Measurements from ENCODE around the gene ZNF554. TPM values are rescaled to one million over a fixed set of nuclear protein-coding genes. Genes with fewer than 3 reads are reported as not detected.

The ZNF554 gene
- total RNA-seq, 2 experiments from 2014 or later = 3.5 to 3.6 TPM

- CTCF ChIA-PET = interaction anchor here (1.0 to 2.1 kb wide), 9 partner anchors 8 to 109 kb away, joined by 3 to 11 read pairs (median 4); partner anchors contain the start of genes SGTA and ZNF554
- H3K4me1 ChIP-seq (ENCODE audit: insufficient read depth, low read length) = peaks cover 21% of the 10 kb centered on the region
- no peak overlapping the region for H3K27ac Mint-ChIP-seq
- no peaks in the 10 kb centered on the region for H3K27me3 ChIP-seq (ENCODE audit: control insufficient read depth in 1 of 2, insufficient read depth in 2 of 2, low read length in 2 of 2)
- H3K27me3 Mint-ChIP-seq = no peaks in the 10 kb centered on the region
- DNase-seq (peak in 2 of 14 experiments; percentile 5 to 23), ATAC-seq (ENCODE audit: poor library complexity) (no peak)
- H3K36me3 Mint-ChIP-seq (ENCODE audit: low read depth) = peaks cover 45% of the 10 kb centered on the region
- intact Hi-C loops (cut with DNase I, micrococcal nuclease) = loop anchor here (1.0 to 5.0 kb wide), 4 partner anchors 14 to 60 kb away; partner anchors contain the start of genes THOP1 (in 1 of the 2) and ZNF57 (in 1 of the 2)
- H3K9me3 Mint-ChIP-seq = no peaks in the 10 kb centered on the region
- H3K4me3 Mint-ChIP-seq = peak overlapping the region; percentile 83
- H3K36me3 ChIP-seq (ENCODE audit: insufficient read depth, low read length) = no peaks in the 10 kb centered on the region
- H3K27ac ChIP-seq (ENCODE audit: low read depth in 1 of 2, low read length in 2 of 2) = no peak overlapping the region
- peaks cover 25% of the 10 kb centered on the region for H3K4me1 Mint-ChIP-seq (ENCODE audit: low read depth)
- H3K9me3 ChIP-seq (ENCODE audit: control insufficient read depth in 1 of 2, insufficient read depth in 1 of 2, low read length in 2 of 2) = peaks cover 5 to 32% of the 10 kb centered on the region in 2 experiments
- TF ChIP-seq, protein P1, sequence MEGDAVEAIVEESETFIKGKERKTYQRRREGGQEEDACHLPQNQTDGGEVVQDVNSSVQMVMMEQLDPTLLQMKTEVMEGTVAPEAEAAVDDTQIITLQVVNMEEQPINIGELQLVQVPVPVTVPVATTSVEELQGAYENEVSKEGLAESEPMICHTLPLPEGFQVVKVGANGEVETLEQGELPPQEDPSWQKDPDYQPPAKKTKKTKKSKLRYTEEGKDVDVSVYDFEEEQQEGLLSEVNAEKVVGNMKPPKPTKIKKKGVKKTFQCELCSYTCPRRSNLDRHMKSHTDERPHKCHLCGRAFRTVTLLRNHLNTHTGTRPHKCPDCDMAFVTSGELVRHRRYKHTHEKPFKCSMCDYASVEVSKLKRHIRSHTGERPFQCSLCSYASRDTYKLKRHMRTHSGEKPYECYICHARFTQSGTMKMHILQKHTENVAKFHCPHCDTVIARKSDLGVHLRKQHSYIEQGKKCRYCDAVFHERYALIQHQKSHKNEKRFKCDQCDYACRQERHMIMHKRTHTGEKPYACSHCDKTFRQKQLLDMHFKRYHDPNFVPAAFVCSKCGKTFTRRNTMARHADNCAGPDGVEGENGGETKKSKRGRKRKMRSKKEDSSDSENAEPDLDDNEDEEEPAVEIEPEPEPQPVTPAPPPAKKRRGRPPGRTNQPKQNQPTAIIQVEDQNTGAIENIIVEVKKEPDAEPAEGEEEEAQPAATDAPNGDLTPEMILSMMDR (IDR thresholded peaks at IDR 0.05) = no peak
- POLR2A ChIA-PET = interaction anchor here (1.0 to 2.3 kb wide), 11 partner anchors 9 to 59 kb away, joined by 3 to 12 read pairs (median 6); partner anchors contain the start of genes SGTA, THOP1, ZNF554 and ZNF556
- peak overlapping the region; percentile 53 for H3K4me3 ChIP-seq (ENCODE audit: low read length)
Observed at GRCh38 chr19:2841855-2842574, 22.3 kb downstream of the ZNF554 start.

DNA sequence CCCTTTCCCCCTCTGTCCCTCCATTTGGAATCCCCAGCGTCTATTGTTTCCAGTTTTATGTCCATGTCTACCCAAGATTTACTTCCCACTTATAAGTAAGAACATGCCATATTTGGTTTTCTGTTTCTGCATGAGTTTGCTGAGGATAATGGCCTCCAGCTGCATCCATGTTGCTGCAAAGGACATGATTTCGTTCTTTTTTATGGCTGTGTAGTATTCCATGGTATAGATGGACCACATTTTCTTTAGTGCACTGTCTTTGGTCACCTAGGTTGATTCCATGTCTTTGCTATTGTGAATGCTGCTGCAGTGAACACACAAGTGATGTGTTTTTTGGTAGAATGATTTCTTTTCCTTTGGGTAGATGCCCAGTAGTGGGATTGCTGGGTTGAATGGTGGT, 25.4 kb downstream of the ZNF554 start:
- DNase-seq = no peak
- H3K36me3 ChIP-seq (ENCODE audit: insufficient read depth, low read length) = no peaks in the 10 kb centered on the region
- CTCF ChIA-PET = no interaction called here
- no peak overlapping the region for H3K4me3 ChIP-seq (ENCODE audit: low read length)
- peaks cover 26% of the 10 kb centered on the region for H3K4me1 ChIP-seq (ENCODE audit: insufficient read depth, low read length)
- no peaks in the 10 kb centered on the region for H3K27me3 ChIP-seq (ENCODE audit: control insufficient read depth in 1 of 2, insufficient read depth in 2 of 2, low read length in 2 of 2)
- POLR2A ChIA-PET = no interaction called here
- Mint-ChIP-seq H3K4me3 (no peak overlapping the region), H3K27ac (no peak overlapping the region), H3K9me3 (no peaks in the 10 kb centered on the region), H3K27me3 (no peaks in the 10 kb centered on the region), H3K36me3 (ENCODE audit: low read depth) (peaks cover 61% of the 10 kb centered on the region), H3K4me1 (ENCODE audit: low read depth) (peaks cover 30% of the 10 kb centered on the region)
- no peak for ATAC-seq (ENCODE audit: poor library complexity)
- peaks cover 1 to 13% of the 10 kb centered on the region in 2 experiments for H3K9me3 ChIP-seq (ENCODE audit: control insufficient read depth in 1 of 2, insufficient read depth in 1 of 2, low read length in 2 of 2)
- TF ChIP-seq, protein P1 (IDR thresholded peaks at IDR 0.05) = no peak
- intact Hi-C loops (cut with DNase I, micrococcal nuclease) = no loop called here
- no peak overlapping the region for H3K27ac ChIP-seq (ENCODE audit: low read depth in 1 of 2, low read length in 2 of 2)

DNA sequence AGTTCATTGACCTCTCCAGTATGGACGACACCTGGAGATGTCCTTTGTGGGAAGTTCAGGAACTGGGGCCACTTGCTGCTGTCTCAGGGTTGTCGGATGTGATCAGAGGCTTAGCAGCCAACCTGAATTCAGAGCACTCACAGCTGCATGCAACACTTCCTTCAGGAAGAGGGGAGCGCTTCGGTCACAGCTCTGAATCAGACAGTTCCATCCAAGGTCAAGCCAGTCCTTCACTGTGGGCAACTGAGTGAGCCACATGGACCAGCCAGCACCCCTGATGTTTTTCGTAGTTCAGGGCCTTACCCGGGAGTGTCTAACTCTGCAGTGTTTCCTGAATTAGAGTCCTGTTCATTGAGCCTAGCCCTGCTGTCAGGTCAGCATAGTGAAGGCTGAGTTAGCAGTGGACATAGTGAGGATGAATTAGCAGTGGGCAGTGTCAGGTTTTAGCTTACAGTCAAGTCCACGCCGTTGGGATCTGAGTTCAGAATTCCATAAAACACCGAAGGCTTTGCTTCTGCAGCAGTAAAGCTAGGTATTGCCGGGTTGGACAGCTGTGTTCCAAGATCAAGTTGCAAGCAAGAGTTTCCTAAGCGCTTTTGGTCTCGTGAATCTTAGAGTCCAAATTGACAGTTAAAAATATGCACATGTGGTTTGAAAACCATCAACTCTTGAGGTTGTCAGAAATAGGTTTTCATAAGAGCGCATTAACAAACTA, 26.7 kb downstream of the ZNF554 start:
- CTCF ChIA-PET = no interaction called here
- peaks cover 32% of the 10 kb centered on the region for H3K4me1 Mint-ChIP-seq (ENCODE audit: low read depth)
- H3K27me3 Mint-ChIP-seq = no peaks in the 10 kb centered on the region
- no peak overlapping the region for H3K4me3 ChIP-seq (ENCODE audit: low read length)
- POLR2A ChIA-PET = no interaction called here
- H3K36me3 Mint-ChIP-seq (ENCODE audit: low read depth) = peaks cover 67% of the 10 kb centered on the region
- H3K4me1 ChIP-seq (ENCODE audit: insufficient read depth, low read length) = peaks cover 25% of the 10 kb centered on the region
- intact Hi-C loops (cut with DNase I, micrococcal nuclease) = no loop called here
- ATAC-seq (ENCODE audit: poor library complexity) (no peak), DNase-seq (no peak)
- no peaks in the 10 kb centered on the region for H3K27me3 ChIP-seq (ENCODE audit: control insufficient read depth in 1 of 2, insufficient read depth in 2 of 2, low read length in 2 of 2)
- no peak overlapping the region for H3K27ac Mint-ChIP-seq
- peaks cover 7% of the 10 kb centered on the region for H3K36me3 ChIP-seq (ENCODE audit: insufficient read depth, low read length)
- H3K9me3 Mint-ChIP-seq = no peaks in the 10 kb centered on the region
- TF ChIP-seq, protein P1 (IDR thresholded peaks at IDR 0.05) = no peak
- H3K9me3 ChIP-seq (ENCODE audit: control insufficient read depth in 1 of 2, insufficient read depth in 1 of 2, low read length in 2 of 2) = peaks cover 9 to 13% of the 10 kb centered on the region in 2 experiments
- H3K4me3 Mint-ChIP-seq = no peak overlapping the region
- H3K27ac ChIP-seq (ENCODE audit: low read depth in 1 of 2, low read length in 2 of 2) = no peak overlapping the region
